ENCODE data around the gene DMBT1.

Gene DMBT1

DNA sequence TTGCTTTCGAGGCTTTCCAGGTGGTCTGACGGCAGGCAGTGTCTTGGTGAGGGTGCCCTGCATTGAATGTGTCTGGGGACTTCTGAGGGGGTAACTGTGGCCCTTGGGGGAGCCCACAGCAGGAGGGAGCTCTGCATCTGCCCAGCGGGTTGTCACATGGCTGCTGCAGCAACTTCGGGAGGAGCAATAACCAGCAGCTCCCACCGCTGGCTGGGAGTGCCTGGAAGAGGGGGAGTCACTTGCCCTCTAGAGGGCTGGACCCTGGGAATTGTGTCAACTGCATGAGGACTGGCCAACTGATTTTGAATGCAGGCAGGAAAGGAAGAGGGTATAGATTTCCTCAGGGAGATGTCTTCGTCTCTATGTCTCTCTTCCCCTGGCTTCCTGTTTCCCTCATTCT is 112.7 kb downstream of the DMBT1 start:
- no peak for DNase-seq (ENCODE audit: low spot score)

DNA sequence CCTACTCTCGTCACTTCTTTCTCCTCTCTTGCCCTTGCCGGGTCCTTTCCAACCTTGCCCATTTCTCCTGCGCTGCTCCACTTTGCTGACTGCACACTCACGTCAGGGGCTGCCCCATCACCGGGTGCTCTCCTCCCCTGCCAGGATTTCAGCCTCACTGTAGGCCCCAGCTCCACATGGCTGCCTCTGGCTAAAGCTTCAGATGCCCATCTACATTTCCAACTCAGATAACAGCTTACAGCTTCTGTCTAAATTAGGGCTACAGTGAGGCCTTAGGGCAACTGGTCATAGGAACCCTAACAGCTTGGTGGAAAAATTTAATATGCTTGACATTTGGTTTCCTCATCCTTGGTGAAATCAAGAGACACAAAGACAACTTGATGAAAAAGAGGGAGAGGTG is 113.2 kb downstream of the DMBT1 start:
- DNase-seq (ENCODE audit: low spot score): no peak

GRCh38 chr10:122674781-122675180 is 114.2 kb downstream of the DMBT1 start:
- no peak for DNase-seq (ENCODE audit: low spot score)

- DNase-seq (ENCODE audit: low spot score): no peak
Measured at GRCh38 chr10:122675278-122675677, 114.7 kb downstream of the DMBT1 start.

- DNase-seq (ENCODE audit: low spot score): no peak
Measured at GRCh38 chr10:122678266-122678665, 117.7 kb downstream of the DMBT1 start.

DNA sequence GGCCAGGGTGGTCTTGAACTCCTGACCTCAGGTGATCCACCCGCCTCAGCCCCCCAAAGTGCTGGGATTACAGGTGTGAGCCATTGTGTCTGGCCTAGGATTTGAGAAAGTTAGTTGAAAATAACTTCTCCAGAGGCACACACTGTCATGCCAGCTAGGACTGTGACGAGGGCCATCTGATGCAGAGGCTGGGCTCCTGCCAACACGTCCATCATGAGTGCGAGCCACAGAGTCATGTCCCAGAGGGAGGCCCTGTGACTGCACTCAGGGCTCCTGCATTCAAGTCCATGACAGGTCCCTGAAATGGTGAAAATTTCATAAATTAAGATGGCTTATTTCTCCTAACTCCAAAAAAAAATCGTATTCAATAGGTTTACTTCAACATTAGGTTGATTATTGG is 122.0 kb downstream of the DMBT1 start:
- DNase-seq (ENCODE audit: low spot score): no peak

DNA sequence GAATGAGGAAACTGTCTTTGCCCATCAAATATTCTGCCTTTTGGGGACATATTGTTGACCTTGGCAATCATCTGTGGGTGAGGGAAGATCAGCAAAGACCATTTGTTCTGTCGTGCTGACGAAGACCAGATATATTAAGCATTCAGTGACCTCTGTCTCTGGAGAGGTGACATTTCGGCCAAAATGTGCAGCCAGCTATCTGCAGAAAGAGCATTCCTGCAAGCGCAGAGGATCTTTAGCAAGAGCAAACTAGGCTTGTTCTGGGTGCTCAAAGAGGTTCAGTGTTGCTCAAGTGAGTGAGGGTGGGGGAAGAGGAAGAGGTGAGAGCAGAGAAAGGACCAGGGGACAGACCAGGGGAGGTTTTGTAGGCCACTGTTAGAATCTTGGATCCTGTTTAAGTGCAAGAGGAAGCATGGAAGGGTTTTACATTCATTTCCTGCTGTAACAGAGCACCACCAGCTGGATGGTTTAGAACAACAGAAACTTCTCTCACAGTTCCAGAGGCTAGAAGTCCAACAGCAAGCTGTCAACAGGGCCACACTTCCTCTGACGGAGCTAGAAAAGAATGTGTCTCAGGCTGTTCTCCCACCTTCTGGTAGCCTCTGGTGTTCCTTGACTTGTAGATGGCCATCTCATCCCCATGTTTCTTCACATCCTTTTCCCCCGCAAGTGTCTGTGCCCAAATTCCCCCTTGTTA is 127.9 kb downstream of the DMBT1 start:
- DNase-seq (ENCODE audit: low spot score): no peak

DNA sequence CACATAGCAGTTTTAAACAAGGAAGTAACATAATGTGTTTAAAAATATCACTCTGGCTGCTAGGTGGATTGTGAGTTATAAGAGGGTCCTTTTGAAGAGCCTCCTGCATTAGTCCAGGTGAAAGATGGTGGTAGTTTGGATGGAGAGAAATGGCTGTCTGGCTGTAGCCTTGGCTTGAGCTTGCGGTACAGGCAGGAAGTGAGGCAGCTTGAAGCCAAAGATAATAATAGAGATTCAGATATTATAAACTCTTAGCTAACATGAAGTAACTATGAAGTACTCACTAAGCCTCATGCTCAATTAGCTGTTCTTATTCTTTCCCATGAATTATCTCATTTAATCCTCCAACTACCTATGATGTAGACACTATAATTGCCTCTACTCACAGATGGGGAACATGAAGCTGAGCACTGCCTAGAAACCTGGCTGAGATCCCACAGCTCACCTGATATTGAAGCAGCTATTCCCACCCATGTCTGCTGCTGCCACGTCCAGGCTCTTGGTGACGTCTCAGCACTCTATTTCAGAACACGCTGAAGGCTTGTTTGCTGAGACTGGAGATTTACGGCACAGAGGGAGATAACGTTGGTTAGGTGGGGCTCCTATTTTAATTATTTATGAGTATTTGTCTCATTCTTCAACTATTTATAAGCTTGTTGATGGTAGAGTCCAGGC is 128.7 kb downstream of the DMBT1 start:
- DNase-seq (ENCODE audit: low spot score): no peak

GRCh38 chr10:122692744-122693143 is 132.2 kb downstream of the DMBT1 start:
- DNase-seq (ENCODE audit: low spot score): no peak
